HG03439 (cell line): ENCODE measurements around the gene HES6.
A peak's percentile ranks its signal among the peaks of the same experiment; 100 is the strongest.

Experiments used
- ATAC-seq: cut with Tn5 transposase; IDR thresholded peaks from one replicate; pipeline ENCODE4 v1.9.1; 2021; ENCODE audit warnings: mild to moderate bottlenecking, moderate library complexity; ENCODE audit not compliant: unreplicated experiment

Gene HES6, protein sequence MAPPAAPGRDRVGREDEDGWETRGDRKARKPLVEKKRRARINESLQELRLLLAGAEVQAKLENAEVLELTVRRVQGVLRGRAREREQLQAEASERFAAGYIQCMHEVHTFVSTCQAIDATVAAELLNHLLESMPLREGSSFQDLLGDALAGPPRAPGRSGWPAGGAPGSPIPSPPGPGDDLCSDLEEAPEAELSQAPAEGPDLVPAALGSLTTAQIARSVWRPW

DNA sequence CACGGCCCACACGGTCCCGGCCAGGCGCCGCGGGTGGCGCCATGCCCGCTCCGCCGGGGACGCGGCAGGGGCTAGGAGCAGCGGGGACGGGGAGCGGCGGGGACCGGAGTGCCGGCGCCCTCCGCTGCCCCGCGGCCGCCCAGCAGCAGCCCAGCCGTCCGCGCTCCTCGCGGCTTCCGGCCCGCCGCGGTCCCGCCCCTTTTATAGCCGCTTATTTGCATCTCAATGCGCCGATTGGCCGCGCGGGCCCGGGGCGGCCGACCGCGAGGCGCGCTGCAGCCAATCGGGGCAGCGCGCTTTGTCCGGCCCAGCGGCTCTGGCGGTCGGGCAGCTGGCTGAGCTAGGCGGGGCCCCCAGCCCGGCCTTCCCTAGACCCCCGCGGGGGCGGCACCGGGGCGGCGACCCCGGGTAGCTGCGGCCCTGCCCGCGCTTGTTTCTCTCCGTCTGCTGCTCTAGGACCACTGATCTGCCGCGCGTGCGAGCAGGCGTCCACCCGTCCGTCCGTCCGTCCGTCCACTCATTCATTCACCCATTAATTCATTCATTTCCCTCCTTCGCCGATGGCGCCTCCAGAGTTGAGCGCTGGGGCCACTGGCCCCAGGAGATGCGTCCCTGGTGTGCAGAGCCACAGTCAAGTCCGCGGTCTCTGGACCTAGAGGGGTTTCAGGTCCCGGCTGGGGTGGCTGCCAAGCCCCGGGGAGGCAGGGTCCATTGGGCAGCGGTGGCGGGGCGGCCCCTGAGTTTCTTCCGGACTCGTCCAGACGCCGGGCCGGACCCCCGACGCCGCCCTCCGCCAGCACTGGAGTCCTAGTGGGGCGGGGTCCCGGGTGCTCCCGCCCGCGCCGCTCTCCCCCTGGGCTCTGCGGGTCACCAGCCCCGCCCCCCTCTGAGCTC lies at the start of gene HES6:
TSS of gene HES6 (minus strand) at position 176 of the 894 bp plus-strand sequence. CDS start at position 43, 133 bp downstream.
- peak; percentile 88 for ATAC-seq

DNA sequence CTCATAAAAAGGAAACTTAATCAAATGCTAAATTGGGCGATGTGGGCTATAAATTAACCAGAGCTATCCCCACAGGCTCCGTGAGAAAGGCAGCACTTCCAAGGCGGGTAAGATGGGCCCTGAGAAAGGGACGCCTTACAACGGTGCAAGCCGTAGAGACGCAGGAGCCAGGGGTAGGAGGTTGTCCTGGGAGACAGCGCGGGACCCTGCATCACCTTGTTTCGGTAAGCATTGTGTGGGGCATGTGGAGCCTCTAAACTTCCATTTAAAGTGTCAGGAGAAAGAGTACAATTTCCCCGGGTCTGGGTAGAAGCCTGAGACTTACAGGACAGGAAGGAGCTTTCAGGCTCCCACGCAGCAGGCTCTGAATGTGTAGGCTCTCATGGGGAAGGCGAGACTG lies 49.7 kb upstream of the HES6 start:
- no peak for ATAC-seq

DNA sequence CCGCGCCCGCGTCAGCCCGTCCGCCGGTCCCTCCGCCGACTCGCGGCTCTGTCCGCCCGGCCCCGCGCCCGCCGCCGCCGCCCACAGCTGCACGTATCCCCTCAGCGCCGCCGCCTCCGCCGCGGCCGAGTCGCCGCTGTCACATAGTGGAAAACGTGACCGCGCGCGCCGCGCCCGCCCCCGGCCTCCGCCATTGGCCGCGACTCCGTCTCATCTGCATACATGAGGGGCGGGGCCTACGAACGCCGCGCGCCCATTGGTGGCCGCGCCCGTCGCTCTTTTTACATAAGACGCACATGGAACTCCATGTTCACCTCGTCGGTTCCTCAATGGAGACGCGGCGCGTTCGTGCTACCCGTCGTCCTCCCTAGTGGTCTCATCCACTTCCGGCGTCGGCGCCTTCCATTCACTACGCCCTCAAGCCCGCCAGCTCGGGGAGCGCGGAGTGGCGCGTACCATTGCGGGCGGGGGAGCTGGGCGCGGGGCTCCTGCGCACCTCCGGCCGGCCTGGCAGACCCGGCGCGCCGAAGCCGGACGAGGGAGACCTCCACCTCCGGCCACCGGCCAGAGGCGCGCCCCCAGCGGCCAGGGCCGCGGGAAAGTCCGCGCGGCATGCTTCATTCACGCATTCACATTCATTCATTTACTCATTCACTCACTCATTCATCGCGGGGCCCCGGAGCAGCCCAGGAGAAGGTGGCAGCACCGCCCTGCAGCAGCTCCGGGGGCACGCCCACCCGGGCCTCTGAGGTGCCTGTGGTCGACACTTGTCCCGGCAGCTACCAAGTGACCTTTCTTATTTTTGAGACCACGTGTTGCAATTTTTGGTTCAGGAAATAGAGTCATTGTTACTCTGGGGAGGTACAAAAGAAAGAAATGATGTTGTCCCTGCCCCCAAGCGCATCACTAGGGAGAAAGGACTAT lies 49.1 kb upstream of the HES6 start:
- peak; percentile 93 for ATAC-seq

DNA sequence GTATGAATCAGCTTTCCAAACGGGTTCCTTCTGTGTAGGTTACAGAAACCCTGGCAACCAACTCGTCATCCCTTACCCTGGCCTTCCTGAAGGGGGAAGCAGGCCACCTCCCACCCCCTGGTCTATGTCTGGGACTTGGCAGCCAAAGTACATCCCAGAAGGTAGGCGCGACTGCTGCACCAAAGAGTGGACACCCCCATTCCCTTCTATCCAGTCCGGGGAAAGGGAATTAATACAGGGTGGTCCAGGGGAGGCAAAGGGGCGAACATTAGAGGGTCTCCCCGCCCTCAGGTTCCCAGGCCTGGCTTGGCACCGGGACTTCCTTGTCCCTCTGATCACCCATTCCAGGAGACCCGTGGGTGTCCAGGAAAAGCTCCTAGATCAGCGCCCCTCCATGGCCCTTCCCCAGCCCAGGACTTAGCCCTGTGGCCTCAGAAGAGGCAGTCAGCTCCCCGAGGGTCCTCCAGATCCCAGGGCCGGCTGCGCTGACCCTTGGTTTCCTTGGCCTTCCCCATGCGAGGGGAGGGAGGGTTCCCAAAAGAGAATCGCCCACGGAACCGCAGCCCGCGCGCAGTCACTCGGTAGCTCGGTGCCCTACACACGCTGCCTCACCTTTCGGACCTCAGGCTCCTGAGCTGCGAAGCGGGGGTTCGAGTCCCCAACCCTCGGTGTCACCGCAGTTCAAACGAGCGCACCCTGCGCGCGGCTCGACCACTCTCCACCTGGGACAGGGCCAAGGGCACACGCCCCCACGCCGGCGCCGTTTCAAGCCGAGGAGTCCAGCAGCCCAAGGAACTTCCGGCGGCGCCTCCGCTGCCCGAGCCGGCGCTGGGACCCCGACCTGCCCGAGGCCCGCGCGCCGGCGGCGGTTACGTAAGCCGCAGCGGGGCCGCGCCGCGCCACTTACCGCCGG lies 48.2 kb upstream of the HES6 start, which contains the start of gene PER2:
TSS of gene PER2 (minus strand) at position 874 of the 913 bp plus-strand sequence. CDS start 10,674 bp downstream, outside the sequence.
- ATAC-seq, result peak; percentile 29

DNA sequence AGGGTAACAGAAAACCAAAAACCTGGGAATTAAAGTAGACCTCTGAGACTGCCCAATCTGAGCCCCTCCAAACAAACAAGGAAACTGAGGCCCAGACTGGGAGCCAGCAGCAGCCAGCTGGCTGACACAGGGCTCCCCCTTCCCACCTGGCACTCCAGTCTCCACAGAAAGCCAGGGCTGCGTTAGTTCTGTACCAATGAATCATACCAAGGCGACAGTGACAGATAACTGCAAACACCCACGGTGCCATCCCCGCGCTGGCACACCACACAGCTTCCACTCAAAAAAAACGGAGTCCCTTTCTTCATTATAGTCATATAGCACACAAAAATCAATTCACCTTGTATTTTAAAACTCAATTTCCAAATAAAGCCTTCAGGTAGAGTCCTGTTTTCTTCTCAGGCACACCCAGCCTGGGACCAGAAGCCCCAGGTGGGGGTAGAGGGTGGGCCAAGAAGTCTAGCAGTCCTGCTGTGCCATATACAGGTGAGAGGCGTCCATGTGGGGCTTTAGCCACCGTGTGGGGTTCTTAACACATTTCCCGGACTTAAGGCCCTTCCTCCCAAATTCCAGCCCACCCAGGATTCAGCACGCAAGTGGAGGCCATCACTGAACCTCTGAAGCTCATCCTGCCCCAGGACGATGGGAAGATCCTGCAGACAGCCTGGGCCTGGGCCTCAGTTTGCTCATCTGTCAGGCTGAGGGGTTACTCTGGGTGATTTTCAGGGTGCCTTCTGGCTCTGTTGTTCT lies 47.3 kb upstream of the HES6 start:
- ATAC-seq, result no peak

DNA sequence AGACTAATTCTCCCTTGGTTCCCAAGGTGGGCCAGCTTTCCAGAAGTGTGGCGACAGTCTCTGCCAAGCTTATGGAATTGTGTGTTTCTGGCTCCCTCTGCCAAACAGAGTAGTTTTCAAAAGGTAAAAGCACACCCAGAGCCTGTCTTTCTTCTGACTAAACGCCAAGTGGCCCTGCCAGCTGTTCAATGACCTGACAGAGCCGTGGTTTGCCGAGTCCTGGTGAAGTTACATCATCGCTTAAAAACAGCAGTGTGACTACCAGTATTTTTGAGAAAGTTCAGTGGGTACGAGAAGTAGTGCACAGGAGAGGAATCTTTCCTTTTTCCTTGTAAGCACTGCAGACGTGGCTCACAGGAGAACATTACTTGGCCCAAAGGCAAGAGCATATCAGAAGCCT lies 46.7 kb upstream of the HES6 start:
- no peak for ATAC-seq

DNA sequence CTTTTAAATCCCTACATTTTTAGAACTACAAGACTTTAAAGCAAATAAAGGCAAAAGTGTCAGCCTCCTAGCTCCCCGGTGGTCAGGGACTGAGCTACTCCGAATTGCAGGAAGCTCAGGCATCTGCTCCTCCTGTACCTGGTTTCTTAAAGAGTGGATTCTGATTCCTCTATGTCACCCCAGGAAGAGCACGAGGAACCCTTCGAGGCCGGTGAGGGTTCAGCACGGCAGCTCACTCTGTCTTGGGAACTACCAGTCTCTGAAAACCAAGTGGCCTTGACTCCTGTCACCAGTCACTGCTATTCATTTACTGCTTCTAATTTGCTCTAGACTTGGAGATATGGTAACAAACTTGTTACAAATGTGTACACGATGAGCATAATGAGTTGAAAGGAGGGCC lies 46.3 kb upstream of the HES6 start:
- no peak for ATAC-seq

DNA sequence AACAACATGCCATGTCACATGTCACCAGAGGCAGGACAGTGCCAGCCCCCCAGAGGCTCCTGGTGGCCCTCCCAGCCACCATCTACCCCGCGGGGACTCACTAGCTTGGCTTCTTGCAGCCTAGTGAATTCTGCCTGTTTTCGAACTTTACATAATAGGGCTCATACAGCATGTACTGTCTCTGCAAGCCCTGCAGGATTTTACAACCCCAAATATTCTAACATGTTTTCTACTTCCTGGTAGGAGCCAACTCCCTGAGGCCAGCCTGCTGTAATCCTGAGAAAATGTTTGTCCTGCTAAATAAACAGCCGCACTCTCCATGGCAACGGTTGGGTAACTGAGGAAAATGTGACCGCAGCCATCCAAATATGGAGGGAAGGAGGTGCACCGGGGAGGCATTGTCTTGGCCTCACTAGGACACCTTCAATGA lies 45.8 kb upstream of the HES6 start:
- ATAC-seq, result no peak

DNA sequence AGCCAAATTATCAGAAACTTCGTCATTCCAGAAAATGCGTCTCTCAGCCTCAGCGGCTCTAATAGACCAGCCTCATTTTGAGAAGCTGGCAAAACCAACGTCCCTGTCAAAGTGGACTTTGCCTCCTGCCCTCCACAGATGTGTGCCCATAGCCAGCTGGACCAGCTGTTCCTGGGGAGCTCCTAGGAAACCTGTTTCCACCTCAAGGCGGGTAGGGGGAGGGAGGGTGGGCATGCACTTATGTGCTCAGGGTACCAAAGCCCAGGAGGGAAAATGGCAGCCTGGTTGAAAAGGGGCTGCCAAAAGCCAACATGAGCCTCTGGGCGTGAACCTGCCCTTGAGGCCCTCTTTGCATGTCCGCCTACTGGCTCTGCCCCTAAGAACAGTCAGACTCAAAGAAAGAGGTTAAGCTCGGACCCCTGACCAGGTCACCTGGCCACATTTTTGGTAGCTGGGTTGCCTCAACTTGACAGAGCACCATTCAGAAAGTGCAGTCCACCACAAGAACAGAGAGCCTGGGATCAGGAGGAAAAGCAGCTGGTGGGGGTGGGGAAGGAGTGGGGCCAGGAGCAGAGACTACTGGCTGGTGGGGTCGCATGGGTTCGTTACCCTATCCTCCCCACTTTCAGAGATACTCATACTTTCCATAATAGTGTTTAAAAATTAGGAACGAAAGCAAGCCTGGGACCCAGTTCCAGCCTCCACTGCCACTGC lies 45.1 kb upstream of the HES6 start:
- no peak for ATAC-seq

DNA sequence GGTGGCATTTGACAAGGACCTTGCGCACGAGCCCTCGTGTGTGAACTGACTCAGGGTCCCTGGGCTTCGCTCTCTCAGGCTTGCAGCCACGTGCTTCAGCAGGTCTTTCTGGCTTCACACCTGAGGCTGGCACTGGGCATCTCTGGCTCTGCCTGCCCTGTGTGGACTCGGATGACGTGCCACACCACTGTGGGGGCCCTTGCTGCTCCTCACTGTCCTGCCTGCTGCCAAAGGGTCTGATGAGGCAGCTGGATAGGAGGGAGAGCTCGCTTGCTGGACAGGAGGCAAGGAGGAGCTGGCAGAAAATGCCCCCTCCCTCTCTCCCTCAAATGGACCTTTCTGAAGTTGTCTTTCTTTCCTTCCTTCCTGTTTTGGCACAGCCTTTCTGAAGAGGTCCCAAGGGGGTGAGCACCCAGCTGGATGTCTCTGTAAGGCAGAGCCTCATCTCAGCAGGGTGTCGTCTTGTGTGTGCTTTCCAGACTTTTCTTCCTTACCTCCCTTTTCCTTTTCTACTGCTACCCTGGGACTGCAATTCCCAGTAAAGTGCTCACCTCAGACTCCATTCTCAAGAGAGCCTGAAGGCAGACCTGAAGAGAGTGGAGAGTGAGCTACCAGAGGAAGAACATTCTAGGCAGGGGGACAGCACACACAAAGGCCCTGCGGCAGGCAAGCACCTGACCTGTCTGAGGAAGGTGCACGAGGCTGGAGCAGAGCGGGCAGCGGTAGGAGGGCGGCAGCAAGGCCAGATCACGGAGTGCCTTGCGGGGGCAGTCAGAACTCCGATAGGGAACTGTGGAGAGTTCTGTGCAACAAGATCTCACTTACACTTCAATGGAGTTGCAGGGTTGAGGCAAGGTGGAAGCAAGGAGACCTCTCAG lies 43.3 kb upstream of the HES6 start:
- no peak for ATAC-seq

DNA sequence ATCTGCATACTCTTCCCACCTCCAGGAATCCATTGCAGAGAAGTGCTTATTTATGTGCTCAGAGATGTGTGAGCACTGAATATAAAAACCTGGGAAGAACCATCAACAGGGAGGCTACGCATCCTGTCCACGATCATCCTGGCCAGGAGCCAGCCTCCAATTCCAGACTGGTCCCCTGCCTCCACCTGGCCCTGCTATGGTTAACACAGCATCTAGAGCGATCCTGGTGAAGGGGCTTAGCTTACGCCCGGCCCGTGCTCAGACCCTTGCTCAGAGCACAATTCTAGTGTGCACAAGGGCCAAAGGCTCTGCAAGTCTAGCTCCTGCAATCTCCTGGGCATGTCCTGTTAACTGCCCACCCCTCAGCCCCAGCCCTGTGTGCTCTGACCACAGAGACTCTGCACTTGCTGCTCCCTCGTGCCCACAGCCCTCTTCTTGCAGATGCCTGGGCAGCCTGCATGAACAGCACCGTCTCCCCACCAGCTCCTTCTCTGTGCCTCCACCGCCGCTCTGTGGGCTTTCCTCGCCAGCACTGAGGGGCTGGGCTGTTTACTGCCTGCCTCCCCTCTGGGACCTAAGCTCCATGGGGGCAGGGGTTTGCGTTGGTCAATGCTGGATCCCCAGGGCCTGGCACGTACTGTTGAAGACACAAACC lies 42.1 kb upstream of the HES6 start:
- ATAC-seq, result no peak

DNA sequence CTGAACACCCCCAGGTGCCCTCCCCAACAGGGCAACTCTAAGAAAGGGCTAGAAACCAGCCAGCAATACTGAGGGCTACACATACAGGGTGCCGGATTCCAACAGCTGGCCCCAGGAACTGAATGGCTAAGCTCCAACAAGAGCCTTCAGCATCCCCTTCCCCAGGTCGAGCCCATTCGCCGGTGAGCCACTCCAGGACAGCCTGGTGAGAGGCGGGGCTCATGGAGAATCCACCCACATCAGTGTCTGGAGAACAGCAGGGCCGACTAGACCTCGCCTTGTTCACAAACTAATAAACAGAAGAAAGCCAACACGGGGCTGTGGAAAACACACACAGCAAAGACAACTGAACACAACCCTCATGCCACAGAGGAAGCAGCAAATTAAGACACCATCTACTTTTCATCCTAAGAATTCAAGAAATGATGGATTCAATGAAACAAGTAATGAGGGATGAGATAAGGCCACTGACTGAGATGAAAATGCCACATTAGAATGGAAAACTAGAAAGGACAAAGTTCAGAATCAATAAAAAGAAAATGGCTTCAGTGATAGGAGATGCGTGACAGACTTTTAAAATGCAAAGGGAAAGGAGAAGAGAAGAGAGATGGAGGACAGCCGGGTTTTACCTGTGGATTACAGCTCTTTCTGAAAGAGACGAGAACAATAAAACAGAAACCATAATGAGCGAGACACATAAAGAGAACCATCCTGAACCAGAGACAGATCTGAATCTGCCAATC lies 40.4 kb upstream of the HES6 start:
- ATAC-seq, result no peak

DNA sequence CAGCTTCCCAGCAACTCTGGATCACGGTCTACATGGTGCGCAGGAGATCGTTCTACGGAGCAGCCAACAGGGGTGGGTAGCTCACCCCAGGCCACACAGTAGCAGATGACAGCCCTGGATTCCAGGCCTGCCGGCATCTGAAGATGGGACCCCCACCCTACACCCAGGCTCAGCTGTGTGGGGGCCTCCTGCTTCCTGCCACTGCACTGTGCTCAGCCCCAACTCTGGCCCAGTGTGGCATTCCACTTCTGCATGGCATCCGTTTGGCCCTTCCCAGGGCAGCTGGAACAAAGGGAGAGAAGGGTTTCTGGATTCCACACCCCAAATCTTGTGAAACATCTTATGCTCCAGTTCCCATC lies 39.5 kb upstream of the HES6 start:
- no peak for ATAC-seq

DNA sequence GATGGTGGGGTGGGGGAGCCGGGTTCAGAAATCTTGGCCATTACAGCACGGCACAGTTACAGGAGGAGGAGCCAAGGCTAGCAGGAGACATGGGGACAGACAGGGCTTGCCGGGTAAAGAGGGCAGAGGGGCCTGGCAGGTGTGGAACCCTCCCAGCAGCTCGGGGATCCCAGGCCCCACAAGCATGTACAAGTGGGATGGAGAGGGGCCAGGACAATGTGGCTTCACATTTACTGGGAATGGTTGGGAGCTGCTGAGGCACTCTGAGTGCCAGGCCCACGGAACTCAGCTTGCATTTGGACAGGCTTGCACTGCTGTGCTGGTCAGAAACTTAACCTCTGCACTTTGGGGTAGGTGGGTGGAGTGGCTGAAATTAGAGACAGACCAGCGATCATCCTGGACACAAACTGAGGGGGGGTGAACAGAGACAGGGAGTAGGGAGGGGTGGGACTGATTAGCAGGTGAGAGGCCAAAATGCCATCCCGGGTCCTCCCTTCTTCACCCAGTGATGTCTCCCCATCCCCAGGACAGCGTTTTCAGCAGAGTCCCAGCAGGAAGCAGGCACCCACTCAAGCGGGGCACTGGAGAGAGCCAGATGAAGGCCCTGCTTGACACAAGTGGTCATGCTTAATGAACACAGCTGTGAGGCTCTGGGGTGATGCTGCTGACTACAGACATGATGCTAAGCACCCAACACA lies 38.9 kb upstream of the HES6 start:
- ATAC-seq, result no peak

DNA sequence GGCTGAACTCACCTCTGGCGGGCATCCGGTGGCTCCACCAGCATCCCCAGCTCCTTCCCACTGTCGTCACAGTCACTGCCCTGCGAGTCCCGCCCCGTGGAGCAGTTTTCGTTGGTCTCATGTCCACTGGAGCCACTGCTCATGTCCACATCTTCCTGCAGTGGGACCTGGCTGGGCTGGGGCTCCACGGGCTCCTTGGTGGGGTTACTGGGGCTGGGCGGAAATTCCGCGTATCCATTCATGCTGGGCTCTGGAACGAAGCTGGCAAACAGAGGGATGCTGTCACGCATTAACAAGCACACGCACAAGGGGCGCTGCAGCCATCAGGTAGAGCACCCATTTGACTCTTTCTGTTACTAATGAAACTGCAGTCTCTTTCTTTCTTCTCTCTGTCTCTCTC lies 37.9 kb upstream of the HES6 start:
- no peak for ATAC-seq
